K562 (cell line): Measurements from ENCODE around the gene SCARF2. TPM values are rescaled to one million over a fixed set of nuclear protein-coding genes. Genes with fewer than 3 reads are reported as not detected.
A peak's percentile ranks its signal among the peaks of the same experiment; 100 is the strongest.

Source experiments
- FOXP4 ChIP-seq: sonication (generic); formaldehyde crosslinking; IDR thresholded peaks from 2 replicates; pipeline ENCODE4 v1.8.0; 2022; ENCODE audit warnings: mild to moderate bottlenecking, missing genetic modification reagents, borderline replicate concordance
- HDAC3 ChIP-seq: fragments of 450-650 bp; IDR thresholded peaks from 2 replicates; pipeline ENCODE4 v1.6.1; 2018; ENCODE audit warnings: borderline replicate concordance, mild to moderate bottlenecking, moderate library complexity; ENCODE audit not compliant: partially characterized antibody
- LEF1 ChIP-seq: fragments of 450-650 bp; IDR thresholded peaks from 2 replicates; pipeline ENCODE4 v1.6.1; 2016; ENCODE audit warnings: mild to moderate bottlenecking
- MXD1 ChIP-seq: fragments of 250-450 bp; sonication (Bioruptor Pico); IDR thresholded peaks from 2 replicates; pipeline ENCODE4 v1.8.0; 2021; ENCODE audit warnings: borderline replicate concordance, mild to moderate bottlenecking, moderate library complexity; ENCODE audit not compliant: poor library complexity, severe bottlenecking
- NCOR1 ChIP-seq: fragments of 450-650 bp; IDR thresholded peaks from 2 replicates; pipeline ENCODE4 v1.6.1; 2016; ENCODE audit warnings: mild to moderate bottlenecking, moderate library complexity
- NEUROD1 ChIP-seq: fragments of 150-350 bp; IDR thresholded peaks from 2 replicates; pipeline ENCODE4 v1.6.1; 2014; ENCODE audit warnings: borderline replicate concordance, low read length, low read depth; ENCODE audit not compliant: partially characterized antibody
- NFRKB ChIP-seq: fragments of 450-650 bp; IDR thresholded peaks from 2 replicates; pipeline ENCODE4 v1.6.1; 2016; ENCODE audit warnings: low read depth
- NFYB ChIP-seq: IDR thresholded peaks from 2 replicates; pipeline ENCODE4 v1.6.1; 2011; ENCODE audit warnings: mild to moderate bottlenecking, moderate library complexity; ENCODE audit not compliant: insufficient read length; ENCODE audit errors: extremely low read depth
- PHB2 ChIP-seq: fragments of 450-650 bp; IDR thresholded peaks from 2 replicates; pipeline ENCODE4 v1.6.1; 2017; ENCODE audit warnings: low read depth
- PHF8 ChIP-seq: fragments of 200-600 bp; sonication (generic); IDR thresholded peaks from 2 replicates; pipeline ENCODE4 v1.6.1; 2012; ENCODE audit warnings: mixed run types, mild to moderate bottlenecking, inconsistent platforms, low read length, moderate library complexity, borderline replicate concordance
- polyA plus RNA-seq, 8 experiments: library from polyadenylated mRNA; depleted of rRNA in 4 of 8; stranded (reverse) in 5 of 8; unstranded in 3 of 8; fragments of >200 nt; fragmentation: Nextera tagmentation in 2 of 8; fragmentation: Illumina TruSeq in 1 of 8; extraction: Ambion mirVana in 2 of 8; extraction: Trizol in 1 of 8; gene quantifications; 2 replicates each; pipeline versions ENCODE4 v1.2.1 to v1.2.3, GENCODE V29; 2011 to 2014; ENCODE audit warnings: inconsistent platforms in 1 of 8, missing spikeins in 1 of 8
- total RNA-seq, 7 experiments: library from RNA; depleted of rRNA in 6 of 7; stranded (reverse); fragments of >200 nt in 6 of 7; fragmentation: Illumina TruSeq in 2 of 7; extraction: Trizol in 2 of 7; gene quantifications; 2 replicates each; pipeline versions ENCODE4 v1.2.1 to v1.2.3, GENCODE V29; 2011 to 2021; ENCODE audit warnings: low replicate concordance in 1 of 7
- TF ChIP-seq, protein P1 (sequence below): fragments of 200-600 bp; sonication (generic); IDR thresholded peaks from one replicate; pipeline ENCODE4 v1.6.1; 2012; ENCODE audit warnings: mild to moderate bottlenecking, low read depth, low read length, inconsistent platforms
- TF ChIP-seq, protein P2 (sequence below): fragments of 450-650 bp; IDR thresholded peaks from 2 replicates; pipeline ENCODE4 v1.6.1; 2016; ENCODE audit warnings: missing biosample characterization, missing genetic modification characterization

The SCARF2 gene
- total and polyA plus RNA-seq, 9 of the 15 experiments (the other 6 are each of a cell fraction or from before 2014, with no cell fraction given): 0.06 to 0.32 (median 0.21) TPM; not detected in 5

GRCh38 chr22:20412474-20413216, 25.0 kb downstream of the SCARF2 start (continued):
- TF ChIP-seq, protein P1, sequence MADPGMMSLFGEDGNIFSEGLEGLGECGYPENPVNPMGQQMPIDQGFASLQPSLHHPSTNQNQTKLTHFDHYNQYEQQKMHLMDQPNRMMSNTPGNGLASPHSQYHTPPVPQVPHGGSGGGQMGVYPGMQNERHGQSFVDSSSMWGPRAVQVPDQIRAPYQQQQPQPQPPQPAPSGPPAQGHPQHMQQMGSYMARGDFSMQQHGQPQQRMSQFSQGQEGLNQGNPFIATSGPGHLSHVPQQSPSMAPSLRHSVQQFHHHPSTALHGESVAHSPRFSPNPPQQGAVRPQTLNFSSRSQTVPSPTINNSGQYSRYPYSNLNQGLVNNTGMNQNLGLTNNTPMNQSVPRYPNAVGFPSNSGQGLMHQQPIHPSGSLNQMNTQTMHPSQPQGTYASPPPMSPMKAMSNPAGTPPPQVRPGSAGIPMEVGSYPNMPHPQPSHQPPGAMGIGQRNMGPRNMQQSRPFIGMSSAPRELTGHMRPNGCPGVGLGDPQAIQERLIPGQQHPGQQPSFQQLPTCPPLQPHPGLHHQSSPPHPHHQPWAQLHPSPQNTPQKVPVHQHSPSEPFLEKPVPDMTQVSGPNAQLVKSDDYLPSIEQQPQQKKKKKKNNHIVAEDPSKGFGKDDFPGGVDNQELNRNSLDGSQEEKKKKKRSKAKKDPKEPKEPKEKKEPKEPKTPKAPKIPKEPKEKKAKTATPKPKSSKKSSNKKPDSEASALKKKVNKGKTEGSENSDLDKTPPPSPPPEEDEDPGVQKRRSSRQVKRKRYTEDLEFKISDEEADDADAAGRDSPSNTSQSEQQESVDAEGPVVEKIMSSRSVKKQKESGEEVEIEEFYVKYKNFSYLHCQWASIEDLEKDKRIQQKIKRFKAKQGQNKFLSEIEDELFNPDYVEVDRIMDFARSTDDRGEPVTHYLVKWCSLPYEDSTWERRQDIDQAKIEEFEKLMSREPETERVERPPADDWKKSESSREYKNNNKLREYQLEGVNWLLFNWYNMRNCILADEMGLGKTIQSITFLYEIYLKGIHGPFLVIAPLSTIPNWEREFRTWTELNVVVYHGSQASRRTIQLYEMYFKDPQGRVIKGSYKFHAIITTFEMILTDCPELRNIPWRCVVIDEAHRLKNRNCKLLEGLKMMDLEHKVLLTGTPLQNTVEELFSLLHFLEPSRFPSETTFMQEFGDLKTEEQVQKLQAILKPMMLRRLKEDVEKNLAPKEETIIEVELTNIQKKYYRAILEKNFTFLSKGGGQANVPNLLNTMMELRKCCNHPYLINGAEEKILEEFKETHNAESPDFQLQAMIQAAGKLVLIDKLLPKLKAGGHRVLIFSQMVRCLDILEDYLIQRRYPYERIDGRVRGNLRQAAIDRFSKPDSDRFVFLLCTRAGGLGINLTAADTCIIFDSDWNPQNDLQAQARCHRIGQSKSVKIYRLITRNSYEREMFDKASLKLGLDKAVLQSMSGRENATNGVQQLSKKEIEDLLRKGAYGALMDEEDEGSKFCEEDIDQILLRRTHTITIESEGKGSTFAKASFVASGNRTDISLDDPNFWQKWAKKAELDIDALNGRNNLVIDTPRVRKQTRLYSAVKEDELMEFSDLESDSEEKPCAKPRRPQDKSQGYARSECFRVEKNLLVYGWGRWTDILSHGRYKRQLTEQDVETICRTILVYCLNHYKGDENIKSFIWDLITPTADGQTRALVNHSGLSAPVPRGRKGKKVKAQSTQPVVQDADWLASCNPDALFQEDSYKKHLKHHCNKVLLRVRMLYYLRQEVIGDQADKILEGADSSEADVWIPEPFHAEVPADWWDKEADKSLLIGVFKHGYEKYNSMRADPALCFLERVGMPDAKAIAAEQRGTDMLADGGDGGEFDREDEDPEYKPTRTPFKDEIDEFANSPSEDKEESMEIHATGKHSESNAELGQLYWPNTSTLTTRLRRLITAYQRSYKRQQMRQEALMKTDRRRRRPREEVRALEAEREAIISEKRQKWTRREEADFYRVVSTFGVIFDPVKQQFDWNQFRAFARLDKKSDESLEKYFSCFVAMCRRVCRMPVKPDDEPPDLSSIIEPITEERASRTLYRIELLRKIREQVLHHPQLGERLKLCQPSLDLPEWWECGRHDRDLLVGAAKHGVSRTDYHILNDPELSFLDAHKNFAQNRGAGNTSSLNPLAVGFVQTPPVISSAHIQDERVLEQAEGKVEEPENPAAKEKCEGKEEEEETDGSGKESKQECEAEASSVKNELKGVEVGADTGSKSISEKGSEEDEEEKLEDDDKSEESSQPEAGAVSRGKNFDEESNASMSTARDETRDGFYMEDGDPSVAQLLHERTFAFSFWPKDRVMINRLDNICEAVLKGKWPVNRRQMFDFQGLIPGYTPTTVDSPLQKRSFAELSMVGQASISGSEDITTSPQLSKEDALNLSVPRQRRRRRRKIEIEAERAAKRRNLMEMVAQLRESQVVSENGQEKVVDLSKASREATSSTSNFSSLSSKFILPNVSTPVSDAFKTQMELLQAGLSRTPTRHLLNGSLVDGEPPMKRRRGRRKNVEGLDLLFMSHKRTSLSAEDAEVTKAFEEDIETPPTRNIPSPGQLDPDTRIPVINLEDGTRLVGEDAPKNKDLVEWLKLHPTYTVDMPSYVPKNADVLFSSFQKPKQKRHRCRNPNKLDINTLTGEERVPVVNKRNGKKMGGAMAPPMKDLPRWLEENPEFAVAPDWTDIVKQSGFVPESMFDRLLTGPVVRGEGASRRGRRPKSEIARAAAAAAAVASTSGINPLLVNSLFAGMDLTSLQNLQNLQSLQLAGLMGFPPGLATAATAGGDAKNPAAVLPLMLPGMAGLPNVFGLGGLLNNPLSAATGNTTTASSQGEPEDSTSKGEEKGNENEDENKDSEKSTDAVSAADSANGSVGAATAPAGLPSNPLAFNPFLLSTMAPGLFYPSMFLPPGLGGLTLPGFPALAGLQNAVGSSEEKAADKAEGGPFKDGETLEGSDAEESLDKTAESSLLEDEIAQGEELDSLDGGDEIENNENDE: no peak
- TF ChIP-seq PHF8 (peak; percentile 26; the same call in 1 of the 2 replicates), NFYB (no peak), PHB2 (no peak), NEUROD1 (no peak), NFRKB (peak; percentile 23; the same call in 1 of the 2 replicates), LEF1 (peak; percentile 88; the same call in 1 of the 2 replicates), NCOR1 (no peak), FOXP4 (CRISPR knock-in tag) (no peak), MXD1 (no peak), HDAC3 (no peak)
- TF ChIP-seq, protein P2, sequence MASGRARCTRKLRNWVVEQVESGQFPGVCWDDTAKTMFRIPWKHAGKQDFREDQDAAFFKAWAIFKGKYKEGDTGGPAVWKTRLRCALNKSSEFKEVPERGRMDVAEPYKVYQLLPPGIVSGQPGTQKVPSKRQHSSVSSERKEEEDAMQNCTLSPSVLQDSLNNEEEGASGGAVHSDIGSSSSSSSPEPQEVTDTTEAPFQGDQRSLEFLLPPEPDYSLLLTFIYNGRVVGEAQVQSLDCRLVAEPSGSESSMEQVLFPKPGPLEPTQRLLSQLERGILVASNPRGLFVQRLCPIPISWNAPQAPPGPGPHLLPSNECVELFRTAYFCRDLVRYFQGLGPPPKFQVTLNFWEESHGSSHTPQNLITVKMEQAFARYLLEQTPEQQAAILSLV: no peak
